Uterus (tissue), 2 donors: Measurements from ENCODE around the gene ICA1.

ENCODE experiments used
- POLR2A ChIP-seq, 2 donors: fragments of 450-650 bp; IDR thresholded peaks; one replicate each; pipeline ENCODE4 v1.6.1; 2016; ENCODE audit warnings: antibody characterized with exemption in 2 of 2, mild to moderate bottlenecking in 1 of 2, moderate library complexity in 1 of 2
- TF ChIP-seq, protein P1 (sequence below), 4 experiments: fragments of 200-600 bp in 2 of 4; fragments of 450-650 bp in 2 of 4; sonication (generic) in 2 of 4; IDR thresholded peaks; one replicate each; pipeline ENCODE4 v1.5.1; 2016 to 2019; ENCODE audit warnings: antibody characterized with exemption in 4 of 4, mild to moderate bottlenecking in 2 of 4, moderate library complexity in 1 of 4

- TF ChIP-seq, protein P1, sequence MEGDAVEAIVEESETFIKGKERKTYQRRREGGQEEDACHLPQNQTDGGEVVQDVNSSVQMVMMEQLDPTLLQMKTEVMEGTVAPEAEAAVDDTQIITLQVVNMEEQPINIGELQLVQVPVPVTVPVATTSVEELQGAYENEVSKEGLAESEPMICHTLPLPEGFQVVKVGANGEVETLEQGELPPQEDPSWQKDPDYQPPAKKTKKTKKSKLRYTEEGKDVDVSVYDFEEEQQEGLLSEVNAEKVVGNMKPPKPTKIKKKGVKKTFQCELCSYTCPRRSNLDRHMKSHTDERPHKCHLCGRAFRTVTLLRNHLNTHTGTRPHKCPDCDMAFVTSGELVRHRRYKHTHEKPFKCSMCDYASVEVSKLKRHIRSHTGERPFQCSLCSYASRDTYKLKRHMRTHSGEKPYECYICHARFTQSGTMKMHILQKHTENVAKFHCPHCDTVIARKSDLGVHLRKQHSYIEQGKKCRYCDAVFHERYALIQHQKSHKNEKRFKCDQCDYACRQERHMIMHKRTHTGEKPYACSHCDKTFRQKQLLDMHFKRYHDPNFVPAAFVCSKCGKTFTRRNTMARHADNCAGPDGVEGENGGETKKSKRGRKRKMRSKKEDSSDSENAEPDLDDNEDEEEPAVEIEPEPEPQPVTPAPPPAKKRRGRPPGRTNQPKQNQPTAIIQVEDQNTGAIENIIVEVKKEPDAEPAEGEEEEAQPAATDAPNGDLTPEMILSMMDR (IDR thresholded peaks at IDR 0.05) = no peak
- TF ChIP-seq POLR2A (IDR thresholded peaks at IDR 0.05) = no peak
These were observed 175.7 kb downstream of the ICA1 start for GRCh38 chr7:8086239-8086638.
